HG03457 (cell line): Measurements from ENCODE around the gene MON1A.

Source experiments
- ATAC-seq: cut with Tn5 transposase; IDR thresholded peaks from one replicate; pipeline ENCODE4 v1.9.1; 2021; ENCODE audit warnings: moderate number of reproducible peaks; ENCODE audit not compliant: unreplicated experiment

MON1A gene

GRCh38 chr3:49896345-49896744 is 33.3 kb downstream of the MON1A start:
- no peak for ATAC-seq

- no peak for ATAC-seq
Observed at GRCh38 chr3:49895791-49896190, 33.8 kb downstream of the MON1A start.

GRCh38 chr3:49889296-49889695 is 40.3 kb downstream of the MON1A start:
- no peak for ATAC-seq

- no peak for ATAC-seq
Observed at GRCh38 chr3:49886922-49887265, 42.7 kb downstream of the MON1A start.

DNA sequence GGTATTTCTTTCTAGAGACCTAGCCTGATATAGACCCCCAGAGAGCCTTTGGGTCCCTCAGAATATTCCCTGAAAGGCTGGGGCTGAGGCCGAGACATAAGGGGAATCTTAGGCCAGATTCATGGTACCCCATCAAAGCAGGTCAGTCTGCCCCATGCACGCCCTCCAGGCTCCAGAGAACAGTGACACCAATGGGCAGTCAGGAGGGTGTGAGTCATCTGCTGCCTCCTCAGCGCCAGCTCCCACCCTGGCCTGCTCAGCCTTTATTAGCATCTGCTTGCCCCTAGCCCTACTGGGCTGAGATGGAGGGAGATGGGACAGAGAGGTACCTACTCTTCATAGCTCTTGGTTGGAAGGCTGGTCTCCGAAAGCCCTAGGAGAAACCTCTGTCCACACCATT is 45.6 kb downstream of the MON1A start:
- no peak for ATAC-seq

GRCh38 chr3:49882166-49882565 is 47.4 kb downstream of the MON1A start:
- no peak for ATAC-seq

DNA sequence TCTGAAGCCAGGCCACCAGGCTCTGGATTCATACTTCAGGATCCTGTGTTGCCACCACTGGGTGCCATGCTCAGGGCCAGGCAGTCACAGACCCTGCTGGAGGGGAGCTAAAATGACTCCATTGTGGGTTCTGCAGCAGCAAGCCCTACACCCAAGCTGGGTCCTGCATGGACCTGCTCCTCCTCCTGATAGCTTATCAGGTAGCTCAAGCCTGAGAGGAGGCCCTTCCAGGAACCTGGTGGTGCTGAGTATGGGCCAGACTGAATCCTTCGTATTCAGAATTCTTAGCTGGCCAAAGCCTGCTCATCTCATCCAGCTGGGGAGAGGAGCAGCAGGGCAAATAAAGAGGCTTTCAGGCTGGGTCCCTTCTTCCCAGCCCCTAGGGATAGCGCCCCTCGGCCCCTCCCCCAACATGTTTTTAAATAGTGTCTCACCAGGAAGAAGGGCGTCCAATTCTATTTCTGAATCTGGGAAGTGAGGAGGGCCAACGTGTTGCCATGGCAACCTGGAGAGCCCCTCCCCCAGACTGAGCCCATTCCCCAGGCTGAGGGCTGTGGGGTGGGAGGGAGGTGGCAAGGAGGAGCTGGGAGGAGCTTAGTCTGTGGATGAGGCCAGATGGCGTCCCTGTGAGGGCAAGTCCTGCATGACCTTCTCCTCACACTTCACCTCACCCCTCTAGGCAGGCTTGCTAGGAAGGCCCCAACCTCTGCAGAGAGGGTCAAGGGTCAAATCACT is 48.9 kb downstream of the MON1A start:
- no peak for ATAC-seq

DNA sequence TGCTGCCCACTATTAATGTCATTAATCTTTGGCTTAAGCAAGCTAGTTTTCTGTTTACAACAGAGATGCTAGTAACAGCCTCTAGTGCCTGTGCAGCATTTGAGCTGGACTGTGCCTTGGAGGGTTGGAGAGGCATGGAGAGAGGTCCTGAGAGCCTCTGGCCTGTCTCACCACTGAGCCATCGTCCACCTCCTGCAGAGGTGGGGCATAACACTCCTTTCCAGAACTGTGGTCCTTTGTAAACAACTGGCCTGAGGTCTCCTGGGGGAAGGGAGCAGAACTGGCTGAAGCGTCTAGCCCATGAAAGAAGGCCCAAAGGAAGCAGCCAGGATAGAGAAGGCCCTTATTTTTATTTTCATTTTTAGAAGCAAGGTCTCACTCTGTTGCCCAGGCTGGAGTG is 49.9 kb downstream of the MON1A start:
- ATAC-seq: no peak

GRCh38 chr3:49878686-49879085 is 50.9 kb downstream of the MON1A start:
- ATAC-seq: no peak

DNA sequence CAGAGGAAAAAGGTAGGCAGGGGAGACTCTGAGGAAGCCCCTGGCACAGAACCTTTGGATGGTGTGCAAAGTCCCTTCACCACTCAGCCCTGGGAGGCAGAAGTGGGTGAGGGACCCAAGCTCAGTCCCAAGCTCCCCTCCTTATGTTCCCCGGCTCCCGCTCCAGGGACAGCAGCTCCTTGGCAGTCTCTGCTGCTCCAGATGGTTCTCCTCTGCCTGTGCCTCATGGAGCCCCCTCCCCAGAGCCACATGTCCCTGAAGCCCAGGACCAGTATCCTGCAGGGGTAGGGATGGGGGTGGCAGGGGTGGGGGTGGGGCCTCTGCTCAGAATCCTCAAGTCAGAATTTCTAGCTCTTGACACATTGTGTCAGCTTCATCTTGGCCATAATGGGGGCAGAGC is 51.9 kb downstream of the MON1A start:
- ATAC-seq: no peak

DNA sequence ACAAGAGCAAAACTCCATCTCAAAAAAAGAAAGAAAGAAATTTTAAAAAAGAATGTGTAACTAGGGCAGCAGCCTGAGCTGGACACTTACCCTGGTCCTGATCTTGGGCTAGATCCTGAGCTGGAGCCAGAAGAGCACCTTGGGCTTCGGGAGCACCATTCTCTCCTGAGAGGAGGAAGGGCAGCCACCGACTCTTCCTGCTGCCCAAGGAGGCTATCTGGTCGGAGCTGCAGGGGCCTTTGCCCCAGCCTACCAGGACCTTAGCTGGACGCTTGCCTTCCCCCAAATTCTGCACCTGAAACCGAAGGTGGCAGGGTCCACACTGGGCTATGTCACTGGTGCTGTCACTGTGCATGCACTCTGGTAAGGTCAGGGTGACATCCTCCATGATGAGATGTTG is 53.0 kb downstream of the MON1A start:
- ATAC-seq: no peak

- ATAC-seq: no peak
Observed at GRCh38 chr3:49873623-49874022, 56.0 kb downstream of the MON1A start.

DNA sequence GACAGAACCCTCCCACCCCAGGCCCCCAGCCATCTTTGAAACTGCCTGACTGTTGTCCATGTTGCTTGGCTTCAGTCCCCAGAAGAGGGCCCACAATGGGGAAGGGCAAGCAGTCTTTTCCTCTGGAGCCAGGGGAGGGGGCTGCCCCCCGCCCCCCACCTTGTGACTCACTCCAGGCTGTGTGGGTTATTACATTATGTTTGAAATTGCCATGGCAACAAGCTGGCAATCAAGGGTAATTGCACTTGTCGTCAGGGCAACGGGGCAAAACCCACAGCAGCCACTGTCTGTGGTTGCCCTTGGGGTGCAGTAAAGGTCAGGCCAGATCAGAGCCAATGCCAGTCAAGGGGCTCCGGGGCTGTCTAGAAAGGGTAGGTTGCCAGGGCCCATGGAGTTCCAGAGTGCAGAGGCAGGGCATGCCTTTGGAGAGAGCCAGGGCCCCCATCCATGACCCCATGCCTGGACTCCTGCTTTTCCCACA is 56.8 kb downstream of the MON1A start:
- no peak for ATAC-seq

- no peak for ATAC-seq
Observed at GRCh38 chr3:49871531-49872153, 58.0 kb downstream of the MON1A start.

- no peak for ATAC-seq
Observed at GRCh38 chr3:49869525-49870126, 60.0 kb downstream of the MON1A start, which contains the start of gene CAMKV. CAMKV (minus strand) TSS chr3:49869906; CDS start chr3:49862388, 7,518 bp downstream.

GRCh38 chr3:49868862-49869466 is 60.6 kb downstream of the MON1A start:
- ATAC-seq: no peak

DNA sequence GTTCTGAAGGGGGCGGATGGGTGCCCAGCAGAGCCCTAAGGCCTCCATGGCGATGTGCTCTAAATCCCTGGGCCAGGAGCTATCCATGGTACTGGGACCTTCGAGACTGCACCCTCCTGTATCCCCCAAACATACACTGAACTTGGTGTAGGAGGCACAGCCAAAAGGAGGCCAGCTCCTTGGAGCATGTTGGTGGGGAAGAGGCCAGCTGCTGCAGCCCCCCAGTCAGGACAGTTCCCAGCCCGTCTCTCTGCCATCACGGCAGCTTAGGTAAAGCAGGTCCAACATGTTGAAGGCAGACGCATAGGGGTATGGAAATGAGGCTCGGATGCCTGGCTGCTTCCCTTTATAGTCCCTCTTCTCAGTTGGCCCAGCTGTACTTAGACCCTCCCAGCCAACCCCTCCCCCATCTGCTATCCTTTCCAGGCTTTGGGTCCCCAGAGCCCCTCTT is 61.7 kb downstream of the MON1A start:
- ATAC-seq: no peak

DNA sequence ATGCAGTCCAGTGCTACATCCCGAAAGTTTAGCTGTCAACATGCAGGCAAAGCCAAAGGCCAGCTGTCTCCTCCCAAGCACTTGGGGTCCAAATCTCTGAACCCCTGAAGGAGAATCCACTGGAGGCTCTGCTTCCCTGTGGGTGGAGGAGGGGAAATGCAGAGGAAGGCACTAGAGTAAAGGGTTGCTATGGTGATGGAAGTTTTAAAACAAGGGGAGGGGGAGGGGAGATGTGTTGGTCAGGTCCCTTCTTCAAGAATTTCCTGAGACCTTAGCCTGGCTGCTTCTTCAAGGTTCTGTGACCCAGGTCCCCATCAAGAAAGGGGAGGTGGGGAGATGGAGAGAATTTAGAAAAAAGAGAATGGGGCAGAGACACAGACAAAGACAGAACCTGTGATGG is 62.2 kb downstream of the MON1A start:
- ATAC-seq: no peak

- ATAC-seq: no peak
Observed at GRCh38 chr3:49865198-49865784, 64.3 kb downstream of the MON1A start.

DNA sequence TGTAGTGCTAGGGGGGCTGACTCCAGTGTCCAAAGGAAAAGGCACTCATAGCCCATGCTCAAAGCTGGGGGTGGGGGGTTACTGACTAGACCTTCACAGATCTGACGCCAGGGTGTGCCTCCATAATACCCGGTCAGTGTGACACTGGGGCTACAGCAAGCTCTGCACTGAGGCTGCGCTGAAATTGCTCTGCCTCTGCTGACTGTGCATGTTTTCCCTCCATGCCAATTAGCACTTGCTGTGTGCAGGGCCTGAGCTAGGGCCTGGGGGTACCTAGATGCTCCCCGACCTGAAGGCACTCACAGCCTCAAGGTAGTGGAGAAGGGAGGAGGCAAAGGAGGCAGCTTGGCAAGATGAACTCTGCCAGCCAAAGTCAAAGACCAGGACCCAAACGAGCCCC is 65.1 kb downstream of the MON1A start:
- ATAC-seq: no peak

DNA sequence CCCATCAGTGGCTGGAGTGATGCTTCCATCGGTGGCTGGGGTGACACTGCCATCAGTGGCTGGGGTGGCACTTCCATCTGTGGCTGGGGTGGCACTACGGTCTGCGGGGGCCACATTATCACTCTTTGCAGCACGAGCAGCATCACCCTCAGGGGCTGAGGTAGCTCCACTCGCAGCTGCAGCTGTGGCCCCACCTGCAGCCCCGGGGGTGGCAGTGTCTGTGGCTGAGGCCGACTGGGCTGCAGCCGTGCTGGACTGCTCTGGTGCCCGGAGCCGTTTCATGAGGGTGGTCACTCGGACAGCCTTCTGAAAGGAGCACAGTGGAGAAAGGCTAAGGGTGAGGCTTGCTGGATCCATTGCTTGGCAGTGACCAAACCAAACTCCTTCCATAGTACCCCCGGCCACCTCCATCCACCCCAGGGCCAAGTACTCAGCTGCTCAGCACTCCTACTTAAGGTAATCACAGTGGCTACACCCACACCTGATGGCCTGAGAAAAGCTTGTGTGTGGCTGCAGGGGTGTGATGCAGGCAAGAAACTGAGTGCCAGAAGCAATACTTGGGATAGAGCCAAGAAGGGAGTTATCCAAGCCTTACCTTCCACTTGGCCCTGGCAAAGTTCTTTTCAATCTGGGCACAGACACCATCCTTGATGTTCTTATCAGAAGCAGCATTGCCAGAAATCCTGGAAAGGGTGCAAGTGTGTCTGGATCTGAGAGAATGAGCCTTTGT is 69.9 kb downstream of the MON1A start:
- no peak for ATAC-seq
